RWPE2 (cell line): ENCODE results near the gene SV2B.

Source experiments
- ATAC-seq: fragments of 200-7000 bp; cut with Tn5 transposase; 3 replicates; pipeline ENCODE4 v1.9.1; 2021; ENCODE audit warnings: low read depth
- DNase-seq: peaks from one replicate; pipeline ENCODE4 v3.0.0-alpha.2; 2020; ENCODE audit warnings: low spot score
- H3K27ac ChIP-seq: fragments of 450-650 bp; 2 replicates; pipeline ENCODE4 v1.5.1; 2017; ENCODE audit warnings: mild to moderate bottlenecking; ENCODE audit not compliant: poor library complexity, severe bottlenecking
- H3K27me3 ChIP-seq: fragments of 250-450 bp; sonication (Bioruptor Pico); 2 replicates; pipeline ENCODE4 v1.5.1; 2021; ENCODE audit warnings: mild to moderate bottlenecking, moderate library complexity; ENCODE audit not compliant: insufficient read depth, poor library complexity, severe bottlenecking
- H3K36me3 ChIP-seq: fragments of 250-450 bp; sonication (Bioruptor Pico); 2 replicates; pipeline ENCODE4 v1.5.1; 2020; ENCODE audit warnings: low read depth, mild to moderate bottlenecking, moderate library complexity
- H3K4me1 ChIP-seq: fragments of 250-450 bp; sonication (Bioruptor Pico); 2 replicates; pipeline ENCODE4 v1.5.1; 2021; ENCODE audit warnings: mild to moderate bottlenecking, moderate library complexity; ENCODE audit not compliant: insufficient read depth, poor library complexity, severe bottlenecking
- H3K4me3 ChIP-seq: fragments of 250-450 bp; sonication (Bioruptor Pico); 2 replicates; pipeline ENCODE4 v1.5.1; 2021; ENCODE audit warnings: mild to moderate bottlenecking, moderate library complexity; ENCODE audit not compliant: severe bottlenecking
- H3K9me3 ChIP-seq: fragments of 250-450 bp; sonication (Bioruptor Pico); 2 replicates; pipeline ENCODE4 v1.5.1; 2021; ENCODE audit warnings: mild to moderate bottlenecking, moderate library complexity; ENCODE audit not compliant: severe bottlenecking
- TF ChIP-seq, protein P1 (sequence below): fragments of 450-650 bp; IDR thresholded peaks from one replicate; pipeline ENCODE4 v1.5.1; 2017; ENCODE audit warnings: mild to moderate bottlenecking, moderate library complexity; ENCODE audit not compliant: poor library complexity, severe bottlenecking

Gene SV2B

DNA sequence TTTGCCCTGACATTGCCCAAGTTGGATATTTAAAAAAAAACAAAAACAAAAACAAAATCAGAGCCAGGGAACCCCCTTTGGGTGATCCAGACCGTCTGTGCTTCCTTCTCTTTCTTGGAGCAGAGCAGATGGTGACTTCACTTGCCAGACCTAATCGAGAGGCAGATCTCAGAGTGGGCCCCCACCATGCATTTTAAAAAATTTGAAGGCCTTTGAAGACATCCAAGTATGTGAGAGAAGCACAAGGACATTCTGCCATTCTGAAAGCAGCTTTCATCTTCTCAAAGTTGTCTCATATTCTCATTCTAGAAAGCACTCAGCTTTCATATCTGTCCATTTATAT lies 93.3 kb downstream of the SV2B start:
- H3K9me3 ChIP-seq, result no peaks in the 10 kb centered on the region
- peaks cover 29% of the 10 kb centered on the region for H3K27me3 ChIP-seq
- no peak overlapping the region for H3K4me3 ChIP-seq
- H3K4me1 ChIP-seq, result no peaks in the 10 kb centered on the region
- TF ChIP-seq, protein P1, sequence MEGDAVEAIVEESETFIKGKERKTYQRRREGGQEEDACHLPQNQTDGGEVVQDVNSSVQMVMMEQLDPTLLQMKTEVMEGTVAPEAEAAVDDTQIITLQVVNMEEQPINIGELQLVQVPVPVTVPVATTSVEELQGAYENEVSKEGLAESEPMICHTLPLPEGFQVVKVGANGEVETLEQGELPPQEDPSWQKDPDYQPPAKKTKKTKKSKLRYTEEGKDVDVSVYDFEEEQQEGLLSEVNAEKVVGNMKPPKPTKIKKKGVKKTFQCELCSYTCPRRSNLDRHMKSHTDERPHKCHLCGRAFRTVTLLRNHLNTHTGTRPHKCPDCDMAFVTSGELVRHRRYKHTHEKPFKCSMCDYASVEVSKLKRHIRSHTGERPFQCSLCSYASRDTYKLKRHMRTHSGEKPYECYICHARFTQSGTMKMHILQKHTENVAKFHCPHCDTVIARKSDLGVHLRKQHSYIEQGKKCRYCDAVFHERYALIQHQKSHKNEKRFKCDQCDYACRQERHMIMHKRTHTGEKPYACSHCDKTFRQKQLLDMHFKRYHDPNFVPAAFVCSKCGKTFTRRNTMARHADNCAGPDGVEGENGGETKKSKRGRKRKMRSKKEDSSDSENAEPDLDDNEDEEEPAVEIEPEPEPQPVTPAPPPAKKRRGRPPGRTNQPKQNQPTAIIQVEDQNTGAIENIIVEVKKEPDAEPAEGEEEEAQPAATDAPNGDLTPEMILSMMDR, result no peak
- H3K27ac ChIP-seq, result no peak overlapping the region
- DNase-seq (no peak), ATAC-seq (no peak)
- no peaks in the 10 kb centered on the region for H3K36me3 ChIP-seq

DNA sequence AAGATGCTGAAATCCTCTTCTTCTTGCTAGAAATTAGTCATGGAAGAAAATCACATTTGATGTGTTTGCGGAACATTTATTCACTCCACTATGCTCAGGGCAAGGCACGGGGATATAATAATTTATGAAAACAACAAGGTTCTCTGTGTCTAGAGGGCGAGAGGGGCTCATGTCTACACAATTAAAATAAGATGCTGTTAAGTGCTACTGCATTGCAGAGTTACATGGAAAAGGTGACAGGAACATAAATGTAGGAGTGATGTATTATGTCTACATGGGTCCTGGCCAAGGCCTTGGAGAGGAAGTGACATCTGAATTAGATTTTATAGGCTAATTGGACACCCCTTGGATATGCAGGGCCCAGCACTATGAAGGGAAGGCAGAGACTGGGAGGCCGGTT lies 96.1 kb downstream of the SV2B start:
- no peaks in the 10 kb centered on the region for H3K9me3 ChIP-seq
- H3K27ac ChIP-seq, result no peak overlapping the region
- H3K4me3 ChIP-seq, result no peak overlapping the region
- H3K27me3 ChIP-seq, result peaks cover 22% of the 10 kb centered on the region
- TF ChIP-seq, protein P1, result no peak
- ATAC-seq (no peak), DNase-seq (no peak)
- no peaks in the 10 kb centered on the region for H3K4me1 ChIP-seq
- no peaks in the 10 kb centered on the region for H3K36me3 ChIP-seq

DNA sequence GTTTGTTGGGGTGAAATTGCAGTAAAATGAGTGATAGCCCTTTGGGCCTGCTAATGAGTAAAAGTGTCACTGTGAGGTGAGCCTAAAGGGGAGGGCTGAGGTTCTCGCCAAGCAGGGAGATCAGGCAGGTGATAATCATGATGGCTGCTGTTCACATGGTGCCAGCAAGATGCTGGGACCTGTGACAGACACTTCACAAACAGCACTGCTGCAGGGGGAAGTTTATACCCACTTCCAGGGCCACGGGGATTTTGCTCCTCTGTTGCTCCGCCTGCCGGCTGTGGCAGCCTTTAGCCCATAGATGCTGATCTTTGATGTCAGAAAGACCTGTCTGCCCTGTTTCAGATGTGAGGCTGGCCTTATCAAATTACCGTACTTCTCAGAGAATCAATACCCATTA lies 96.7 kb downstream of the SV2B start:
- Histone ChIP-seq H3K27me3 (peaks cover 17% of the 10 kb centered on the region), H3K36me3 (no peaks in the 10 kb centered on the region), H3K27ac (no peak overlapping the region), H3K4me3 (no peak overlapping the region), H3K4me1 (no peaks in the 10 kb centered on the region), H3K9me3 (no peaks in the 10 kb centered on the region)
- no peak for ATAC-seq
- no peak for DNase-seq
- TF ChIP-seq, protein P1, result no peak

DNA sequence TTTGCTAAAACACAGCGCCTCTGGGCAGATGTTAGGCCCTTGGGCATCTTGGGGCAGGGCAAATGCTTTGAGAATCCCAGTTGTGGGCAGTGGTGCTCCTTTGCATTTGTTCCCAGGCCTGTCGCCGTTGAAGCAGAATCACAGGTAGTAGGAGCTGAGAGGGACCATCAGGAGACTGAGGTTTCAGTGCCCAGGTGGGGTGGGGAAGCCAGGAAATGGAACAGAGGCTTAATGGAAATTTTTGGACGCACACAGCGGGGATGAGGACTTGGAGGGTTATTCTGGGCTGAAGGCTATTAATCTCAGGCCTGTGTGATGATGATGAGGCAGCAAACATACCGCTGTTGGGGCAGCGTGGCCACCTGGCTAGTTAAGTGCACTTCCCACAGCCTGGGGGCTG lies 99.5 kb downstream of the SV2B start:
- DNase-seq (no peak), ATAC-seq (no peak)
- Histone ChIP-seq H3K36me3 (no peaks in the 10 kb centered on the region), H3K27ac (no peak overlapping the region), H3K4me1 (no peaks in the 10 kb centered on the region), H3K4me3 (no peak overlapping the region), H3K27me3 (peaks cover 16% of the 10 kb centered on the region), H3K9me3 (no peaks in the 10 kb centered on the region)
- TF ChIP-seq, protein P1, result no peak

DNA sequence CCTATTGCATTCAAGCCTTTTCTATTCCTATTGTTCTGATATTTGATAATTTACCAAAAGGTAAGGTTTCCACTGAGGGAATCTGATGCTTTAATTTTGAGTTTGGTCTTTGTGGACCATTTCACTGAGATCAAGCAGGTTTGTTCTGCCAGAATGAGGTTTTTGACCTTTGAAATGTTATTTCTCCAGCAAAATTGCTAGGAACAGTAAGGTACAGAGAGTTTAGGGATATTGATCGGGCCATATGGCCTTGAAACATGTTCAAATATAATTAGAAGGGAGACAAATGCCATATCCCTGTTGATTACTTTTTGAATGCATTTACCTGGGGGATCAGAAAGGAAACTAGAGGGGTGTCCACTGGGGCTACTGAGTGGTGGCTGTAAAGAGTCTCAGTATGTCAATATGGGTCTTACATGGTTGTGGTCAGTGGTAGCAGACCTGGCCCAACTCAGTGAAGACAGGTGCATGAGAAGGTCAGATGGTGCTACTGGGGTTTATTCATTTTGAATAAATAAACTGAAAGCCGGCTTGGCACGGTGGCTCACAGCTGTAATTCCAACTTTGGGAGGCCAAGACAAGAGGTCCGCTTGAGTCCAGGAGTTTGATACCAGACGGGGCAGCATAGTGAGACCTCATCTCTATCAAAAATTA lies 100.2 kb downstream of the SV2B start:
- H3K27me3 ChIP-seq, result peaks cover 23% of the 10 kb centered on the region
- H3K4me3 ChIP-seq, result no peak overlapping the region
- no peaks in the 10 kb centered on the region for H3K36me3 ChIP-seq
- no peaks in the 10 kb centered on the region for H3K4me1 ChIP-seq
- TF ChIP-seq, protein P1, result no peak
- H3K9me3 ChIP-seq, result no peaks in the 10 kb centered on the region
- no peak overlapping the region for H3K27ac ChIP-seq
- DNase-seq, result no peak
- no peak for ATAC-seq
